ENCODE data around the gene R3HCC1L.

DNA sequence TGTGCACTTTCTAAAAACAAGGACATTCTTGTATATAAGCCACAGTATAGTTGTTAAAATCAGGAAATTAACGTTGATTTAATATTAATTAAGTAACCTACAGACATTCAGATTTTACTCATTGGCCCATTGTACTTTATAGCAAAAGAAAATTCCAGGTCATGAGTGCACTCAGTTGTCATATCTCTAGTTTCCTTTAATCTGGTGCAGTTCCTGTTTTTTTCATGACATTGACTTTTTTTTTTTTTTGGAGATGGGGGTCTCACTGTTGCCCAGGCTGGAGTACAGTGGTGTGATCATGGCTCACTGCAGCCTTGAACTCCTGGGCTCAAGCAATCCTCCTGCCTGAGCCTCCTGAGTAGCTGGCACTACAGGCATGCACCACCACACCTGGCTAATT lies 24.1 kb downstream of the R3HCC1L start:
- TF ChIP-seq ZNF70 (CRISPR knock-in tag; IDR thresholded peaks at IDR 0.05) (no peak), ZFP3 (CRISPR knock-in tag; IDR thresholded peaks at IDR 0.05) (no peak), GLIS3 (CRISPR knock-in tag; IDR thresholded peaks at IDR 0.05) (no peak), ISL1 (CRISPR knock-in tag; IDR thresholded peaks at IDR 0.05) (no peak), PPARA (CRISPR knock-in tag; IDR thresholded peaks at IDR 0.05; ENCODE audit: borderline replicate concordance) (no peak)
- TF ChIP-seq, protein P1, sequence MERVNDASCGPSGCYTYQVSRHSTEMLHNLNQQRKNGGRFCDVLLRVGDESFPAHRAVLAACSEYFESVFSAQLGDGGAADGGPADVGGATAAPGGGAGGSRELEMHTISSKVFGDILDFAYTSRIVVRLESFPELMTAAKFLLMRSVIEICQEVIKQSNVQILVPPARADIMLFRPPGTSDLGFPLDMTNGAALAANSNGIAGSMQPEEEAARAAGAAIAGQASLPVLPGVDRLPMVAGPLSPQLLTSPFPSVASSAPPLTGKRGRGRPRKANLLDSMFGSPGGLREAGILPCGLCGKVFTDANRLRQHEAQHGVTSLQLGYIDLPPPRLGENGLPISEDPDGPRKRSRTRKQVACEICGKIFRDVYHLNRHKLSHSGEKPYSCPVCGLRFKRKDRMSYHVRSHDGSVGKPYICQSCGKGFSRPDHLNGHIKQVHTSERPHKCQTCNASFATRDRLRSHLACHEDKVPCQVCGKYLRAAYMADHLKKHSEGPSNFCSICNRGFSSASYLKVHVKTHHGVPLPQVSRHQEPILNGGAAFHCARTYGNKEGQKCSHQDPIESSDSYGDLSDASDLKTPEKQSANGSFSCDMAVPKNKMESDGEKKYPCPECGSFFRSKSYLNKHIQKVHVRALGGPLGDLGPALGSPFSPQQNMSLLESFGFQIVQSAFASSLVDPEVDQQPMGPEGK (CRISPR knock-in tag; IDR thresholded peaks at IDR 0.05; ENCODE audit: borderline replicate concordance): no peak
